Endothelial cell of umbilical vein (primary cell): Measurements from ENCODE around the gene SGK2. TPM values are rescaled to one million over a fixed set of nuclear protein-coding genes. Genes with fewer than 3 reads are reported as not detected.

ENCODE experiments used
- BruUV-seq: library from RNA; stranded (reverse); fragments of 400-500 nt; replicated peaks from 2 replicates; lab custom pipeline; 2021; lab: Mats Ljungman, UMichigan
- CTCF ChIA-PET: fragments of 300-600, 350-600 bp; sonication (Branson Sonifier 250); formaldehyde crosslinking; loops from one replicate; lab custom pipeline; 2021; ENCODE audit warnings: antibody characterized with exemption, inconsistent platforms; lab: Charles Lee
- POLR2A ChIA-PET: fragments of 300-600, 350-600 bp; sonication (Branson Sonifier 250); formaldehyde crosslinking; loops from one replicate; lab custom pipeline; 2021; ENCODE audit warnings: antibody characterized with exemption, inconsistent platforms; lab: Charles Lee
- DNase-seq: peaks from one replicate; pipeline ENCODE4 v3.0.0-alpha.2; 2011; ENCODE audit warnings: low read depth, low spot score
- FAIRE-seq: peaks from 2 replicates; lab custom pipeline; 2011; peaks lifted over from hg19 to GRCh38; lab: Jason Lieb, UNC
- H2AFZ ChIP-seq: 2 replicates; pipeline ENCODE4 v1.6.0; 2012; ENCODE audit warnings: low read depth, low read length, control low read depth, inconsistent platforms
- H3K27ac ChIP-seq: 2 replicates; pipeline ENCODE4 v1.5.1; 2011; ENCODE audit warnings: low read depth, mild to moderate bottlenecking, control low read depth, low read length, moderate library complexity; ENCODE audit not compliant: insufficient read depth
- H3K27me3 ChIP-seq, 2 experiments: 2 replicates each; pipeline versions ENCODE4 v1.6.0 to v1.6.1; 2011; ENCODE audit warnings: low read length in 2 of 2, mixed read lengths in 1 of 2; ENCODE audit not compliant: control insufficient read depth in 2 of 2, insufficient read depth in 2 of 2
- H3K36me3 ChIP-seq, 2 experiments: 2 replicates in 1 of 2; 3 replicates in 1 of 2; pipeline ENCODE4 v1.5.1; 2011; ENCODE audit warnings: low read length in 2 of 2, mild to moderate bottlenecking in 1 of 2, moderate library complexity in 1 of 2; ENCODE audit not compliant: control insufficient read depth in 2 of 2, insufficient read depth in 2 of 2; ENCODE audit errors: extremely low read depth in 1 of 2
- H3K4me1 ChIP-seq: 3 replicates; pipeline ENCODE4 v1.5.1; 2011; ENCODE audit warnings: mild to moderate bottlenecking, low read length; ENCODE audit not compliant: control insufficient read depth, insufficient read depth; ENCODE audit errors: extremely low read depth
- H3K4me2 ChIP-seq: 2 replicates; pipeline ENCODE4 v1.6.1; 2011; ENCODE audit warnings: low read length, control low read depth, mixed read lengths; ENCODE audit not compliant: insufficient read depth
- H3K4me3 ChIP-seq, 3 experiments: fragments of 200-600 bp in 1 of 3; sonication (generic), shearing (Covaris generic) in 1 of 3; replicated peaks in 1 of 3; 2 replicates each; pipeline ENCODE4 v1.5.1; 2011 to 2016; ENCODE audit warnings: control low read depth in 3 of 3, low read length in 3 of 3, mild to moderate bottlenecking in 2 of 3, inconsistent platforms in 1 of 3, low read depth in 1 of 3, moderate library complexity in 1 of 3; ENCODE audit not compliant: insufficient read depth in 1 of 3
- H3K79me2 ChIP-seq: 2 replicates; pipeline ENCODE4 v1.6.0; 2012; ENCODE audit warnings: low read length, inconsistent platforms; ENCODE audit not compliant: control insufficient read depth, insufficient read depth
- H3K9ac ChIP-seq: replicated peaks from 2 replicates; pipeline ENCODE3; 2011; ENCODE audit warnings: low read length, control low read depth; ENCODE audit not compliant: insufficient read depth; ENCODE audit errors: extremely low read depth
- H3K9me1 ChIP-seq: replicated peaks from 3 replicates; pipeline ENCODE4 v1.6.0; 2011; ENCODE audit warnings: mild to moderate bottlenecking, low read length; ENCODE audit not compliant: control insufficient read depth, insufficient read depth; ENCODE audit errors: extremely low read depth
- H3K9me3 ChIP-seq: replicated peaks from 2 replicates; pipeline ENCODE4 v1.5.1; 2012; ENCODE audit warnings: low read length, inconsistent platforms; ENCODE audit not compliant: control insufficient read depth, insufficient read depth
- H4K20me1 ChIP-seq: replicated peaks from 2 replicates; pipeline ENCODE3; 2011; ENCODE audit warnings: mild to moderate bottlenecking, low read length; ENCODE audit not compliant: control insufficient read depth, insufficient read depth; ENCODE audit errors: extremely low read depth
- FOS ChIP-seq: IDR thresholded peaks from 2 replicates; pipeline ENCODE4 v1.6.1; 2011; ENCODE audit warnings: mild to moderate bottlenecking, low read length, moderate library complexity, borderline replicate concordance; ENCODE audit not compliant: insufficient read depth
- MYC ChIP-seq: IDR thresholded peaks from one replicate; pipeline ENCODE4 v1.6.1; 2011; ENCODE audit warnings: mild to moderate bottlenecking, low read depth, low read length
- POLR2AphosphoS5 ChIP-seq: IDR thresholded peaks from 2 replicates; pipeline ENCODE4 v1.6.1; 2012; ENCODE audit warnings: low read depth, mild to moderate bottlenecking, control low read depth, low read length, moderate library complexity; ENCODE audit not compliant: insufficient read depth
- dilution Hi-C: fragments of 300-500 bp; cut with MboI; formaldehyde crosslinking; loops from one replicate; pipeline ENCODE4 v1.15.0; 2019; ENCODE audit warnings: low sequenced_read_pairs; ENCODE audit not compliant: extremely low pct_ligation_motif_present
- intact Hi-C: fragments of 100-400 bp; cut with micrococcal nuclease; formaldehyde crosslinking; loops from one replicate; pipeline ENCODE4 v1.10.0; 2022
- polyA plus RNA-seq, 4 experiments: library from polyadenylated mRNA; depleted of rRNA in 3 of 4; stranded (reverse) in 3 of 4; unstranded in 1 of 4; fragments of >200 nt; gene quantifications; 2 replicates each; pipeline versions ENCODE4 v1.2.1 to v1.2.3, GENCODE V29; 2011 to 2012; ENCODE audit warnings: missing spikeins in 1 of 4
- total RNA-seq: library from RNA; stranded (reverse); gene quantifications from 2 replicates; pipeline ENCODE4 v1.2.3, GENCODE V29; 2021
- TF ChIP-seq, protein P1 (sequence below), 2 donors: IDR thresholded peaks; 1 replicate in 1 of 2; 2 replicates in 1 of 2; pipeline ENCODE4 v1.5.1; 2011; ENCODE audit warnings: low read length in 2 of 2, mild to moderate bottlenecking in 2 of 2, moderate library complexity in 2 of 2, control low read depth in 1 of 2, inconsistent platforms in 1 of 2, low read depth in 1 of 2; ENCODE audit not compliant: insufficient read depth in 1 of 2; ENCODE audit errors: extremely low read depth in 1 of 2

SGK2 gene
- total and polyA plus RNA-seq, 2 donors (not counting 3 experiments of a cell fraction or from before 2014, with no cell fraction given) = 0.21 to 0.27 TPM

DNA sequence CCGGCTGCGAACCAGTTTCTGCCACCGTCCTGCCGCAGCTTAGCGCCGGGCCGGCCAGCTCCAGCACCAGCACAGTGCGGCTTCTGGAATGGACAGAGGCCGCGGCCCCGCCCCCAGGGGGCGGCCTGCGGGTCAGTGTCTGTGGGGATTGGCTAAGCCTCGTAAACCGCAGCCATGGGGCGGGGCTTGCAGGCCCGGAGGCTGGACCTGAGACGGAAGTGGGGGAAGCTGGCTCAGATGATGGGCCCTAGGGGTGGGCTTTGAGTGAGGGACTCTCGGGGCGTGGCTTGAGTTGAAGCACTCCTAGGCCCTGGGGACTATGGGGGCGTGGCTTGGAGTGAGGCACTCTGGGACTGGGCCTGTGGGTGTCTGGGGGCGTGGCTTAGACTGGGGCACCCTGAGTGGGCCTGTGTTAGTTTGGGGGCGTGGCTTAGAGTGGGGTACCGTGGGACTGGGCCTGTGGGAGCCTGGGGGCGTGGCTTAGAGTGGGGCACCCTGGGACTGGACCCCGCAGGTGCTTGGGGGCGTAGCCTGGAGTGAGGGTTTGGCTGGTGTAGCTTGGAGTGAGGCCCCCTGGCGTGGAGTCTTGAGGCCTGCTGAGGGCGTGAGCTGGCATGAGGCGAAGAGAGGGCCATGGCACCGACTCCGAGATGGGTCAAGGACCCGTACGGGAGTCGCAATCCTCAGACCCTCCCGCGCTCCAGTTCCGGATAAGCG lies 44.7 kb upstream of the SGK2 start:
- DNase-seq (peak; percentile 98), FAIRE-seq (peak; percentile 79)
- POLR2A ChIA-PET = interaction anchor here (1.3 to 1.7 kb wide), 3 partner anchors 48 to 76 kb away, joined by 3 to 9 read pairs (median 5); partner anchors contain the start of genes IFT52 and SRSF6
- H3K4me1 ChIP-seq = no peaks in the 10 kb centered on the region
- intact Hi-C loops = loop anchor here (1.0 to 2.0 kb wide), 3 partner anchors 57 to 77 kb away; partner anchors contain the start of genes IFT52 and SRSF6
- TF ChIP-seq, protein P1, sequence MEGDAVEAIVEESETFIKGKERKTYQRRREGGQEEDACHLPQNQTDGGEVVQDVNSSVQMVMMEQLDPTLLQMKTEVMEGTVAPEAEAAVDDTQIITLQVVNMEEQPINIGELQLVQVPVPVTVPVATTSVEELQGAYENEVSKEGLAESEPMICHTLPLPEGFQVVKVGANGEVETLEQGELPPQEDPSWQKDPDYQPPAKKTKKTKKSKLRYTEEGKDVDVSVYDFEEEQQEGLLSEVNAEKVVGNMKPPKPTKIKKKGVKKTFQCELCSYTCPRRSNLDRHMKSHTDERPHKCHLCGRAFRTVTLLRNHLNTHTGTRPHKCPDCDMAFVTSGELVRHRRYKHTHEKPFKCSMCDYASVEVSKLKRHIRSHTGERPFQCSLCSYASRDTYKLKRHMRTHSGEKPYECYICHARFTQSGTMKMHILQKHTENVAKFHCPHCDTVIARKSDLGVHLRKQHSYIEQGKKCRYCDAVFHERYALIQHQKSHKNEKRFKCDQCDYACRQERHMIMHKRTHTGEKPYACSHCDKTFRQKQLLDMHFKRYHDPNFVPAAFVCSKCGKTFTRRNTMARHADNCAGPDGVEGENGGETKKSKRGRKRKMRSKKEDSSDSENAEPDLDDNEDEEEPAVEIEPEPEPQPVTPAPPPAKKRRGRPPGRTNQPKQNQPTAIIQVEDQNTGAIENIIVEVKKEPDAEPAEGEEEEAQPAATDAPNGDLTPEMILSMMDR (IDR thresholded peaks at IDR 0.05; ENCODE audit: extremely low read depth in 1 of 2, insufficient read depth in 1 of 2, low read depth in 1 of 2, low read length in 2 of 2) = peak; percentile 15 to 55
- TF ChIP-seq MYC (no peak), FOS (no peak), POLR2AphosphoS5 (no peak)
- no peaks in the 10 kb centered on the region for H3K36me3 ChIP-seq
- dilution Hi-C loops = no loop called here
- H3K4me2 ChIP-seq = peak overlapping the region; percentile 63
- no peaks in the 10 kb centered on the region for H3K9me3 ChIP-seq
- no peaks in the 10 kb centered on the region for H4K20me1 ChIP-seq
- BruUV-seq = no TSS peak
- CTCF ChIA-PET = interaction anchor here (0.8 to 2.0 kb wide), 4 partner anchors 17 to 578 kb away, joined by 3 to 10 read pairs (median 4); no protein-coding TSS in a partner anchor
- peak overlapping the region; percentile 67 for H3K9ac ChIP-seq
- no peaks in the 10 kb centered on the region for H3K9me1 ChIP-seq
- H3K27me3 ChIP-seq = no peaks in the 10 kb centered on the region
- H3K79me2 ChIP-seq = no peaks in the 10 kb centered on the region
- peak overlapping the region; percentile 45 to 71 (median 46) for H3K4me3 ChIP-seq
- peak overlapping the region; percentile 87 for H2AFZ ChIP-seq
- H3K27ac ChIP-seq = peak overlapping the region; percentile 12
